Measurements from ENCODE around the gene ABLIM1.

GRCh38 chr10:114458216-114458920, 199.7 kb downstream of the ABLIM1 start:
- TF ChIP-seq, protein P1, sequence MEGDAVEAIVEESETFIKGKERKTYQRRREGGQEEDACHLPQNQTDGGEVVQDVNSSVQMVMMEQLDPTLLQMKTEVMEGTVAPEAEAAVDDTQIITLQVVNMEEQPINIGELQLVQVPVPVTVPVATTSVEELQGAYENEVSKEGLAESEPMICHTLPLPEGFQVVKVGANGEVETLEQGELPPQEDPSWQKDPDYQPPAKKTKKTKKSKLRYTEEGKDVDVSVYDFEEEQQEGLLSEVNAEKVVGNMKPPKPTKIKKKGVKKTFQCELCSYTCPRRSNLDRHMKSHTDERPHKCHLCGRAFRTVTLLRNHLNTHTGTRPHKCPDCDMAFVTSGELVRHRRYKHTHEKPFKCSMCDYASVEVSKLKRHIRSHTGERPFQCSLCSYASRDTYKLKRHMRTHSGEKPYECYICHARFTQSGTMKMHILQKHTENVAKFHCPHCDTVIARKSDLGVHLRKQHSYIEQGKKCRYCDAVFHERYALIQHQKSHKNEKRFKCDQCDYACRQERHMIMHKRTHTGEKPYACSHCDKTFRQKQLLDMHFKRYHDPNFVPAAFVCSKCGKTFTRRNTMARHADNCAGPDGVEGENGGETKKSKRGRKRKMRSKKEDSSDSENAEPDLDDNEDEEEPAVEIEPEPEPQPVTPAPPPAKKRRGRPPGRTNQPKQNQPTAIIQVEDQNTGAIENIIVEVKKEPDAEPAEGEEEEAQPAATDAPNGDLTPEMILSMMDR (IDR thresholded peaks at IDR 0.05 in 4 of 5, conservative IDR thresholded peaks at IDR 0.05 in 1 of 5), result no peak
- TF ChIP-seq POLR2A (IDR thresholded peaks at IDR 0.05), result no peak
